Endothelial cell of umbilical vein (primary cell): ENCODE data around the gene RASD1. TPM values are rescaled to one million over a fixed set of nuclear protein-coding genes. Genes with fewer than 3 reads are reported as not detected.

Experiments used
- BruUV-seq: library from RNA; stranded (reverse); fragments of 400-500 nt; replicated peaks from 2 replicates; lab custom pipeline; 2021; lab: Mats Ljungman, UMichigan
- CTCF ChIA-PET: fragments of 300-600, 350-600 bp; sonication (Branson Sonifier 250); formaldehyde crosslinking; loops from one replicate; lab custom pipeline; 2021; ENCODE audit warnings: antibody characterized with exemption, inconsistent platforms; lab: Charles Lee
- POLR2A ChIA-PET: fragments of 300-600, 350-600 bp; sonication (Branson Sonifier 250); formaldehyde crosslinking; loops from one replicate; lab custom pipeline; 2021; ENCODE audit warnings: antibody characterized with exemption, inconsistent platforms; lab: Charles Lee
- DNase-seq: peaks from one replicate; pipeline ENCODE4 v3.0.0-alpha.2; 2011; ENCODE audit warnings: low read depth, low spot score
- FAIRE-seq: peaks from 2 replicates; lab custom pipeline; 2011; peaks lifted over from hg19 to GRCh38; lab: Jason Lieb, UNC
- H2AFZ ChIP-seq: 2 replicates; pipeline ENCODE4 v1.6.0; 2012; ENCODE audit warnings: low read depth, low read length, control low read depth, inconsistent platforms
- H3K27ac ChIP-seq: 2 replicates; pipeline ENCODE4 v1.5.1; 2011; ENCODE audit warnings: low read depth, mild to moderate bottlenecking, control low read depth, low read length, moderate library complexity; ENCODE audit not compliant: insufficient read depth
- H3K27me3 ChIP-seq, 2 experiments: 2 replicates each; pipeline versions ENCODE4 v1.6.0 to v1.6.1; 2011; ENCODE audit warnings: low read length in 2 of 2, mixed read lengths in 1 of 2; ENCODE audit not compliant: control insufficient read depth in 2 of 2, insufficient read depth in 2 of 2
- H3K36me3 ChIP-seq, 2 experiments: 2 replicates in 1 of 2; 3 replicates in 1 of 2; pipeline ENCODE4 v1.5.1; 2011; ENCODE audit warnings: low read length in 2 of 2, mild to moderate bottlenecking in 1 of 2, moderate library complexity in 1 of 2; ENCODE audit not compliant: control insufficient read depth in 2 of 2, insufficient read depth in 2 of 2; ENCODE audit errors: extremely low read depth in 1 of 2
- H3K4me1 ChIP-seq: 3 replicates; pipeline ENCODE4 v1.5.1; 2011; ENCODE audit warnings: mild to moderate bottlenecking, low read length; ENCODE audit not compliant: control insufficient read depth, insufficient read depth; ENCODE audit errors: extremely low read depth
- H3K4me2 ChIP-seq: 2 replicates; pipeline ENCODE4 v1.6.1; 2011; ENCODE audit warnings: low read length, control low read depth, mixed read lengths; ENCODE audit not compliant: insufficient read depth
- H3K4me3 ChIP-seq, 3 experiments: fragments of 200-600 bp in 1 of 3; sonication (generic), shearing (Covaris generic) in 1 of 3; replicated peaks in 1 of 3; 2 replicates each; pipeline ENCODE4 v1.5.1; 2011 to 2016; ENCODE audit warnings: control low read depth in 3 of 3, low read length in 3 of 3, mild to moderate bottlenecking in 2 of 3, inconsistent platforms in 1 of 3, low read depth in 1 of 3, moderate library complexity in 1 of 3; ENCODE audit not compliant: insufficient read depth in 1 of 3
- H3K79me2 ChIP-seq: 2 replicates; pipeline ENCODE4 v1.6.0; 2012; ENCODE audit warnings: low read length, inconsistent platforms; ENCODE audit not compliant: control insufficient read depth, insufficient read depth
- H3K9ac ChIP-seq: replicated peaks from 2 replicates; pipeline ENCODE3; 2011; ENCODE audit warnings: low read length, control low read depth; ENCODE audit not compliant: insufficient read depth; ENCODE audit errors: extremely low read depth
- H3K9me1 ChIP-seq: replicated peaks from 3 replicates; pipeline ENCODE4 v1.6.0; 2011; ENCODE audit warnings: mild to moderate bottlenecking, low read length; ENCODE audit not compliant: control insufficient read depth, insufficient read depth; ENCODE audit errors: extremely low read depth
- H3K9me3 ChIP-seq: replicated peaks from 2 replicates; pipeline ENCODE4 v1.5.1; 2012; ENCODE audit warnings: low read length, inconsistent platforms; ENCODE audit not compliant: control insufficient read depth, insufficient read depth
- H4K20me1 ChIP-seq: replicated peaks from 2 replicates; pipeline ENCODE3; 2011; ENCODE audit warnings: mild to moderate bottlenecking, low read length; ENCODE audit not compliant: control insufficient read depth, insufficient read depth; ENCODE audit errors: extremely low read depth
- EZH2 ChIP-seq: IDR thresholded peaks from 2 replicates; pipeline ENCODE4 v1.6.1; 2012; ENCODE audit warnings: borderline replicate concordance, low read depth, mild to moderate bottlenecking, moderate library complexity, low read length, inconsistent platforms; ENCODE audit not compliant: severe bottlenecking
- FOS ChIP-seq: IDR thresholded peaks from 2 replicates; pipeline ENCODE4 v1.6.1; 2011; ENCODE audit warnings: mild to moderate bottlenecking, low read length, moderate library complexity, borderline replicate concordance; ENCODE audit not compliant: insufficient read depth
- GATA2 ChIP-seq: IDR thresholded peaks from 2 replicates; pipeline ENCODE4 v1.7.0; 2011; ENCODE audit warnings: low read depth, mild to moderate bottlenecking, moderate library complexity, mixed read lengths, low read length; ENCODE audit not compliant: insufficient read length, insufficient read depth
- JUN ChIP-seq: IDR thresholded peaks from 2 replicates; pipeline ENCODE4 v1.6.1; 2011; ENCODE audit warnings: borderline replicate concordance, low read depth; ENCODE audit not compliant: insufficient read length, insufficient read depth
- MYC ChIP-seq: IDR thresholded peaks from one replicate; pipeline ENCODE4 v1.6.1; 2011; ENCODE audit warnings: mild to moderate bottlenecking, low read depth, low read length
- POLR2A ChIP-seq: IDR thresholded peaks from 2 replicates; pipeline ENCODE4 v1.6.1; 2012; ENCODE audit warnings: low read depth, mild to moderate bottlenecking, control low read depth, low read length
- POLR2AphosphoS5 ChIP-seq: IDR thresholded peaks from 2 replicates; pipeline ENCODE4 v1.6.1; 2012; ENCODE audit warnings: low read depth, mild to moderate bottlenecking, control low read depth, low read length, moderate library complexity; ENCODE audit not compliant: insufficient read depth
- dilution Hi-C: fragments of 300-500 bp; cut with MboI; formaldehyde crosslinking; loops from one replicate; pipeline ENCODE4 v1.15.0; 2019; ENCODE audit warnings: low sequenced_read_pairs; ENCODE audit not compliant: extremely low pct_ligation_motif_present
- intact Hi-C: fragments of 100-400 bp; cut with micrococcal nuclease; formaldehyde crosslinking; loops from one replicate; pipeline ENCODE4 v1.10.0; 2022
- polyA plus RNA-seq, 4 experiments: library from polyadenylated mRNA; depleted of rRNA in 3 of 4; stranded (reverse) in 3 of 4; unstranded in 1 of 4; fragments of >200 nt; gene quantifications; 2 replicates each; pipeline versions ENCODE4 v1.2.1 to v1.2.3, GENCODE V29; 2011 to 2012; ENCODE audit warnings: missing spikeins in 1 of 4
- total RNA-seq: library from RNA; stranded (reverse); gene quantifications from 2 replicates; pipeline ENCODE4 v1.2.3, GENCODE V29; 2021
- TF ChIP-seq, protein P1 (sequence below): IDR thresholded peaks from 2 replicates; pipeline ENCODE4 v1.6.1; 2011; ENCODE audit not compliant: insufficient read depth, insufficient read length
- TF ChIP-seq, protein P2 (sequence below), 2 donors: IDR thresholded peaks; 1 replicate in 1 of 2; 2 replicates in 1 of 2; pipeline ENCODE4 v1.5.1; 2011; ENCODE audit warnings: low read length in 2 of 2, mild to moderate bottlenecking in 2 of 2, moderate library complexity in 2 of 2, control low read depth in 1 of 2, inconsistent platforms in 1 of 2, low read depth in 1 of 2; ENCODE audit not compliant: insufficient read depth in 1 of 2; ENCODE audit errors: extremely low read depth in 1 of 2

Gene RASD1
- total and polyA plus RNA-seq, 2 donors (not counting 3 experiments of a cell fraction or from before 2014, with no cell fraction given), result 4.2 to 15.7 TPM

DNA sequence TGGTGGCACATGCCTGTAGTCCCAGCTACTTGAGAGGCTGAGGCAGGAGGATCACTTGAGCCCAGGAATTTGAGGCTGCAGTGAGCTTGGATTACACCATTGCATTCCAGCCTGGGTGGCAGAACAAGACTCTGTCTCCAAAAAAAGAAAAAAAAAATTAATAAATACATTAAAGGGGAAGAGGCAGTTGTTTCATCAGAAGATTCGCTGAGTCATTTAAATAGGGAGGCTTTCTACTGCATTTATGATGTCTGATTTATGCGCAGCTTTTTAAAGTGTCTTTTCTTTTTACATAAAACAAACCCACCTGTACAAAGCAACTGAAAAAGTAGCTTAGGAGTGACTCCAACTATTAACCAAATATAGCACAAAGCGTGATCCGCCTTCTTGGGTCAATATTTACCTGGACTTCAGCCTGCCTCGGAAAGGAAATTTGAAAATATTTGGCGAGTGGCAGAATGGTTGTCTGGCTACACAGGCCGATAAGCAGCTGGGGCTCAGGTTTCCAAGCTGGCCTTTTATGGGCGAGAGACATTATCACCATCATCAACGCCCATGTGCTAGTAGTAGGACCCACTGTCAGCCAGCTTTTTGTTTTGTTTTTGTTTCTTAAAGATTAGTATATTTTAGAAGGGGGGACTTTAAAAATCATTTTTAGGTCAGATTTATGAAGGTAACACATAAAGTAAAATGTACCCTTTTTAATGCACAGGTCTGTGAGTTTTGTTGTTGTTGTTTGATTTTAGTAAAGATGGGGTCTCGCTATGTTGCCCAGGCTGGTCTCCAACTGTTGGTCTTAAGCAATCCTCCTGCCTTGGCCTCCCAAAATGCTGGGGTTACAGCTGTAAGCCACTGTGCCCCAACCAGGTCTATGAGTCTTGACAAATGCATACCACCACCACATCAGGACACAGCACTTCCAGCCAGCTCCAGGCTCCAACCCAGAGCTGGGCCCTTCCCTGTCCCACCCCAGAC is 42.5 kb upstream of the RASD1 start:
- no peaks in the 10 kb centered on the region for H3K79me2 ChIP-seq
- BruUV-seq, result no TSS peak
- H3K27me3 ChIP-seq, result no peaks in the 10 kb centered on the region
- ChIA-PET CTCF (interaction anchor here (0.9 to 2.6 kb wide), 8 partner anchors 9 to 75 kb away, joined by 3 to 12 read pairs (median 3); no protein-coding TSS in a partner anchor), POLR2A (interaction anchor here (0.7 kb wide), 1 partner anchor 42 kb away, joined by 3 read pairs; the partner anchor contains the start of gene RASD1)
- dilution Hi-C loops (no loop called here), intact Hi-C loops (no loop called here)
- no peak overlapping the region for H3K4me2 ChIP-seq
- H3K9me1 ChIP-seq, result no peaks in the 10 kb centered on the region
- no peak overlapping the region for H3K4me3 ChIP-seq
- no peaks in the 10 kb centered on the region for H4K20me1 ChIP-seq
- FAIRE-seq, result no peak
- no peaks in the 10 kb centered on the region for H3K9me3 ChIP-seq
- TF ChIP-seq, protein P1, sequence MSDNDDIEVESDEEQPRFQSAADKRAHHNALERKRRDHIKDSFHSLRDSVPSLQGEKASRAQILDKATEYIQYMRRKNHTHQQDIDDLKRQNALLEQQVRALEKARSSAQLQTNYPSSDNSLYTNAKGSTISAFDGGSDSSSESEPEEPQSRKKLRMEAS, result no peak
- no peak for TF ChIP-seq MYC
- TF ChIP-seq EZH2, result no peak
- no peak for TF ChIP-seq JUN
- TF ChIP-seq GATA2, result no peak
- TF ChIP-seq POLR2A, result no peak
- no peak for TF ChIP-seq FOS
- TF ChIP-seq, protein P2, sequence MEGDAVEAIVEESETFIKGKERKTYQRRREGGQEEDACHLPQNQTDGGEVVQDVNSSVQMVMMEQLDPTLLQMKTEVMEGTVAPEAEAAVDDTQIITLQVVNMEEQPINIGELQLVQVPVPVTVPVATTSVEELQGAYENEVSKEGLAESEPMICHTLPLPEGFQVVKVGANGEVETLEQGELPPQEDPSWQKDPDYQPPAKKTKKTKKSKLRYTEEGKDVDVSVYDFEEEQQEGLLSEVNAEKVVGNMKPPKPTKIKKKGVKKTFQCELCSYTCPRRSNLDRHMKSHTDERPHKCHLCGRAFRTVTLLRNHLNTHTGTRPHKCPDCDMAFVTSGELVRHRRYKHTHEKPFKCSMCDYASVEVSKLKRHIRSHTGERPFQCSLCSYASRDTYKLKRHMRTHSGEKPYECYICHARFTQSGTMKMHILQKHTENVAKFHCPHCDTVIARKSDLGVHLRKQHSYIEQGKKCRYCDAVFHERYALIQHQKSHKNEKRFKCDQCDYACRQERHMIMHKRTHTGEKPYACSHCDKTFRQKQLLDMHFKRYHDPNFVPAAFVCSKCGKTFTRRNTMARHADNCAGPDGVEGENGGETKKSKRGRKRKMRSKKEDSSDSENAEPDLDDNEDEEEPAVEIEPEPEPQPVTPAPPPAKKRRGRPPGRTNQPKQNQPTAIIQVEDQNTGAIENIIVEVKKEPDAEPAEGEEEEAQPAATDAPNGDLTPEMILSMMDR (IDR thresholded peaks at IDR 0.05; ENCODE audit: extremely low read depth in 1 of 2, insufficient read depth in 1 of 2, low read depth in 1 of 2, low read length in 2 of 2), result no peak
- no peak for TF ChIP-seq POLR2AphosphoS5
- no peak overlapping the region for H3K27ac ChIP-seq
- no peak overlapping the region for H2AFZ ChIP-seq
- no peaks in the 10 kb centered on the region for H3K36me3 ChIP-seq
- DNase-seq, result peak; percentile 17
- no peaks in the 10 kb centered on the region for H3K4me1 ChIP-seq
- no peak overlapping the region for H3K9ac ChIP-seq
